Psoas muscle (tissue), 8 donors: ENCODE measurements around the gene AXIN1. TPM values are rescaled to one million over a fixed set of nuclear protein-coding genes. Genes with fewer than 3 reads are reported as not detected.

ENCODE experiments used
- ATAC-seq, 4 donors: fragments of 200-7000 bp; cut with Tn5 transposase; one replicate each; pipeline ENCODE4 v1.9.1; 2020; ENCODE audit warnings: moderate library complexity in 3 of 4, mild to moderate bottlenecking in 2 of 4
- DNase-seq, 2 donors: peaks; one replicate each; pipeline ENCODE4 v3.0.0-alpha.2; 2020
- H3K27ac ChIP-seq: fragments of 200-600 bp; one replicate; pipeline ENCODE4 v1.8.0; 2022
- H3K27me3 ChIP-seq, 3 donors: fragments of 200-600 bp in 1 of 3; one replicate each; pipeline versions ENCODE4 v1.6.1 to v1.8.0; 2013 to 2022; ENCODE audit warnings: low read length in 2 of 3, mild to moderate bottlenecking in 2 of 3, moderate library complexity in 1 of 3; ENCODE audit not compliant: insufficient read depth in 3 of 3
- H3K36me3 ChIP-seq, 2 donors: fragments of 200-600 bp in 1 of 2; one replicate each; pipeline versions ENCODE4 v1.6.1 to v1.8.0; 2013 to 2022; ENCODE audit warnings: low read depth in 1 of 2, mild to moderate bottlenecking in 1 of 2, moderate library complexity in 1 of 2; ENCODE audit not compliant: insufficient read depth in 1 of 2
- H3K4me1 ChIP-seq: fragments of 200-600 bp; one replicate; pipeline ENCODE4 v1.8.0; 2022
- H3K4me3 ChIP-seq: fragments of 200-600 bp; one replicate; pipeline ENCODE4 v1.8.0; 2022; ENCODE audit warnings: mild to moderate bottlenecking
- H3K9me3 ChIP-seq: fragments of 200-600 bp; one replicate; pipeline ENCODE4 v1.8.0; 2022
- CTCF ChIP-seq: fragments of 200-600 bp; IDR thresholded peaks from one replicate; pipeline ENCODE4 v1.8.0; 2022; ENCODE audit warnings: antibody characterized with exemption
- WGBS, 3 donors: extraction: QIAGEN DNeasy Blood & Tissue Kit; methylation state at CpG; one replicate each; pipeline versions ENCODE4 v1.1.6 to v1.1.7; 2013; 5-methylcytosine and 5-hydroxymethylcytosine counted together
- intact Hi-C, 2 donors: fragments of 100-400 bp; cut with DNase I; formaldehyde crosslinking; loops; one replicate each; pipeline versions ENCODE4 v1.11.0 to v1.14.2; 2022
- polyA plus RNA-seq, 3 donors: library from polyadenylated mRNA; stranded (reverse); fragments of 200-250 nt; gene quantifications; one replicate each; pipeline ENCODE4 v1.2.3, GENCODE V29; 2013
- total RNA-seq, 4 donors: library from RNA; stranded (reverse); fragmentation: NEBNext Ultra II Directional in 2 of 4; extraction: Animal tissue kit (Norgen Biotek cat#: 25700) in 2 of 4; gene quantifications; one replicate each; pipeline versions ENCODE4 v1.2.1 to v1.2.4, GENCODE V29; 2021 to 2023
- donor health status: healthy with polysubstance abuse.
- donor health status: DM: no; HTN: no; CAD: no; lungs with moderate emphysema.
- donor health status: Bipolar disorder and iron deficiency.
- donor health status: healthy.
- donor health status: DM: yes; HTN: yes; CAD: no.
- donor health status: DM: no; HTN: no; CAD: no.
- donor health status: DM: no; HTN: no; CAD: no.
- donor health status: DM: yes; HTN: yes; CAD: no.

Gene AXIN1
- total and polyA plus RNA-seq, 7 donors: 12.1 to 32.3 (median 23.2) TPM

DNA sequence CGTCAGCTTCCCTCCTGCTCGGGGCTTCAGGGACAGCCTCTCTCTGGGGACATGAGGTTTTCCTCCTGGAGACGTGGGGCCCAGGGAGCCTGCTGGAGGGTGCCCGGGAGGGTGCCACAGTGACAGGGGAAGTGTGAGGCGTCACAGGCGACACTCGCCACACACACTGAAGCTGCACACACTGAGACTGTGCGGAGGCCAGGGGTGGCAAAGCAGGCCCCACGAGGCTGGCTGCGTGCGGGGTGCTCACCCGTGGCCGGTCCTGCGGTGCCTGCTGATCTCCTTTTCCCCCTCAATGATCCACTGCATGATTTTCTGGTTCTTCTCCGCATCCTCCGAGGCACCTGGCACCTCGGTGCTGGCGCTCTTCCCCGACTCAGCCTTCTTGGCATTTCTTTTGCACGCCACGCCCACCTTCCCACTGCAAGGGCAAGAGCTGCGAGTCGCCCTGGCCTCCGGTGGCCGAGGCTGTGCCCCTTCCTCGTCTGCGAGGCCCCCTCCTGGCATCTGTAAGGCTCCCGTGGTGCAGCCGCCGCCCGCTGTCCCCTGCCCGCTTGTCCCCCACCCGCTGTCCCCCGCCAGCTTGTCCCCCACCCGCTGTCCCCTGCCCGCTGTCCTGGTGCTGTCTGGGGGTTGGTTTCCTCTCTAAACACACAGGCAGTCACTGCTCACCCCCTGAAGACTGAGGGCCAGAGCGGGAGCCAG lies 55.6 kb downstream of the AXIN1 start:
- Histone ChIP-seq H3K27ac (no peak overlapping the region), H3K27me3 (no peaks in the 10 kb centered on the region), H3K4me1 (no peaks in the 10 kb centered on the region), H3K9me3 (no peaks in the 10 kb centered on the region), H3K4me3 (no peak overlapping the region), H3K36me3 (peaks cover 0 to 42% of the 10 kb centered on the region in 2 donors)
- ATAC-seq: no peak
- no peak for DNase-seq
- WGBS, 3 donors: 90 to 94% (median 91%) methylated on average over 32 to 37 of the region's 37 CpGs
- intact Hi-C loops: no loop called here
- no peak for TF ChIP-seq CTCF

GRCh38 chr16:296276-296675 lies 56.2 kb downstream of the AXIN1 start:
- Histone ChIP-seq H3K9me3 (no peaks in the 10 kb centered on the region), H3K36me3 (peaks cover 0 to 42% of the 10 kb centered on the region in 2 donors), H3K27ac (no peak overlapping the region), H3K4me1 (no peaks in the 10 kb centered on the region), H3K4me3 (no peak overlapping the region), H3K27me3 (no peaks in the 10 kb centered on the region)
- ATAC-seq (no peak), DNase-seq (no peak)
- intact Hi-C loops: no loop called here
- 93 to 95% (median 93%) methylated on average over 14 of the region's 14 CpGs for WGBS, 3 donors
- TF ChIP-seq CTCF: no peak

GRCh38 chr16:293043-293775 lies 59.3 kb downstream of the AXIN1 start:
- H3K27ac ChIP-seq: no peak overlapping the region
- no peaks in the 10 kb centered on the region for H3K4me1 ChIP-seq
- ATAC-seq (no peak), DNase-seq (no peak)
- H3K36me3 ChIP-seq: peaks cover 0 to 64% of the 10 kb centered on the region in 2 donors
- no peak for TF ChIP-seq CTCF
- 92 to 95% (median 95%) methylated on average over 21 to 32 of the region's 32 CpGs for WGBS, 3 donors
- no peak overlapping the region for H3K4me3 ChIP-seq
- no peaks in the 10 kb centered on the region for H3K9me3 ChIP-seq
- intact Hi-C loops: no loop called here
- no peaks in the 10 kb centered on the region for H3K27me3 ChIP-seq

- Histone ChIP-seq H3K27ac (no peak overlapping the region), H3K4me3 (no peak overlapping the region), H3K36me3 (peaks cover 0 to 61% of the 10 kb centered on the region in 2 donors), H3K4me1 (no peaks in the 10 kb centered on the region), H3K9me3 (no peaks in the 10 kb centered on the region), H3K27me3 (no peaks in the 10 kb centered on the region)
- ATAC-seq (no peak), DNase-seq (no peak)
- 86 to 95% (median 90%) methylated on average over 17 of the region's 17 CpGs for WGBS, 3 donors
- TF ChIP-seq CTCF: no peak
- intact Hi-C loops: no loop called here
These were observed 61.0 kb downstream of the AXIN1 start for GRCh38 chr16:291539-291938.
